B cell (primary cell): ENCODE measurements around the gene INPP4A.

ENCODE experiments used
- CTCF ChIP-seq: fragments of 200-600 bp; IDR thresholded peaks from one replicate; pipeline ENCODE4 v1.8.0; 2022; ENCODE audit warnings: antibody characterized with exemption, mild to moderate bottlenecking
- EZH2 ChIP-seq: IDR thresholded peaks from 2 replicates; pipeline ENCODE4 v1.6.1; 2012; ENCODE audit warnings: borderline replicate concordance, low read depth, mild to moderate bottlenecking, moderate library complexity, low read length; ENCODE audit not compliant: insufficient read depth, poor library complexity, severe bottlenecking

DNA sequence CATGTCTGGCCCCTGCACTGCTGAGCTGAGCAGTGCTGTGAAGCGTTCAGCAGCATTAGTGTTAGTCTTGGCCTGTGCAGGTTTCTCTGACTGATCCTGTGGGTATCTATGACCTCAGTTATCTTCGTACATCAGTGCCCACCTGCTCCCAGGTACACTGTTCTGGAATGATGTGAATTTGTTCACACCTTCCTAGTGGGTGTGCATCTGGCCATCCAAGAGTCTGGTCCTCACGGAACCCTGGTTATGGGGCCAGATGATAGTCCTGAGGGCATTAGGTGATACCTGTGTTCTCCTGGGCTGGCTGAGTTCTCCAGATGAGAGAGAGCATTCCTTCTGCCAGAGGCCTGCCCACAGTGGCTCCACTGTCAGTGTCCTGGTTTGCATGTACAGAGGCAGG is 57.2 kb downstream of the INPP4A start:
- no peak for TF ChIP-seq CTCF
- no peak for TF ChIP-seq EZH2
